HG03066 (cell line): ENCODE measurements around the gene ELOVL1.
"Not testable (repeated sequence)": the region's sequence is repeated elsewhere in the genome, so short reads cannot be mapped to it uniquely, and the experiment has no call there.

Source experiments
- ATAC-seq: cut with Tn5 transposase; IDR thresholded peaks from one replicate; pipeline ENCODE4 v1.9.1; 2021; ENCODE audit warnings: low read depth; ENCODE audit not compliant: unreplicated experiment

Gene ELOVL1

DNA sequence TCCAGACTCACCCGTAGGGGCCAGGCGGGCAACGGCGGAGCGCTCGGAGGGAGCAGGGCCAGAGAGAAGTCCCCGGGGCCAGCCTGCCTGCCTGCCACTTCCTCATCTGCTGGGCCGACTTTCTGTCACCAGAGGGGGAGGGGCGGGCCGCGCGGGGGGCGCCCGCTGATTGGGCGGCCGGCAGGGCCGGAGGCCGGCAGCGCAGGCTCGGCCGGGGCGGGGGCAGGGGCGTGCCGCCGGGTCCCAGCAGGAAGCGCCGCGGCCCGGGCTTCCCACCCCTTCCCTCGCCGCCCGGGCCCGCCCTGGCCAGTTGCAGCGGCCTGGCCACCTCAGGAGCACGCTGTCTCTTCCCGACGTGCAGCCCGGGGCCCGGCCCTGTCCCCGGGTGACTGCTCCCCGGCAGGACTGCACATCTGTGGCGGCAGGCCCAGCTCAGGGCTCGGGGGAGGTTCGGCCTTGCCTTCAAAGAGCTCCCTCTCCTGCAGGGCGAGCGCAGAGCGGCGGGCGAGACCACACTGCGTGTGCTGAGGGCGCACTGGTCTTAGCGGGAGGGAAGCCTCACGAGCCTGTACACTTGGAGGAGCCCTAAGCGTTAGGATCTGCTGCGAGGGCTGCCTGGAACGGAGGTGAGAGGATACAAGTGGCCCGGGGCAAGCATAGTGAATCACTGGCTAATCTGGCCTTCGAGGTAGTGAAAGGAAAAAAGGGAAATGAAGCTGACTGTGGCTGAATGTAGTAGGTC is at the start of gene ELOVL1:
TSS of gene ELOVL1 (minus strand) at position 108 of the 742 bp plus-strand sequence. CDS start 2,402 bp downstream, outside the sequence.
- peak; percentile 66 for ATAC-seq

GRCh38 chr1:43415901-43416300 is 48.1 kb upstream of the ELOVL1 start:
- ATAC-seq: no peak

- no peak for ATAC-seq
These were observed 46.9 kb upstream of the ELOVL1 start for GRCh38 chr1:43414634-43415223.

DNA sequence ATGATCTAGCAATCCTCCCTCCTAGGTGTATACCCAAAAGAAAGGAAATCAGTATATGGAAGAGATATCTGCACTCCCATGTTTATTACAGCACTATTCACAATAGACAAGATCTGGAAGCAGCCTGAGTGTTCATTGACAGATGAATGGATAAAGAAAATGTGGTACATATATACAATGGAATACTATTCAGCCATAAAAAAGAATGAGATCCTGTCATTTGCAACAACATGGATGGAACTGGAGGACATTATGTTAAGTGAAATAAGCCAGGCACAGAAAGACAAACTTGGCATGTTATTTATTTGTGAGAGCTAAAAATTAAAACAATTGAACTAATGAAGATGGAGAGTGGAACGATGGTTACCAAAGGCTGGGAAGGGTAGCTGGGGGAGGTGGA is 45.6 kb upstream of the ELOVL1 start:
- ATAC-seq: not testable (repeated sequence)

GRCh38 chr1:43410571-43410970 is 42.8 kb upstream of the ELOVL1 start:
- no peak for ATAC-seq

GRCh38 chr1:43405876-43406234 is 38.0 kb upstream of the ELOVL1 start:
- no peak for ATAC-seq

- no peak for ATAC-seq
These were observed 37.5 kb upstream of the ELOVL1 start for GRCh38 chr1:43405219-43405875.

DNA sequence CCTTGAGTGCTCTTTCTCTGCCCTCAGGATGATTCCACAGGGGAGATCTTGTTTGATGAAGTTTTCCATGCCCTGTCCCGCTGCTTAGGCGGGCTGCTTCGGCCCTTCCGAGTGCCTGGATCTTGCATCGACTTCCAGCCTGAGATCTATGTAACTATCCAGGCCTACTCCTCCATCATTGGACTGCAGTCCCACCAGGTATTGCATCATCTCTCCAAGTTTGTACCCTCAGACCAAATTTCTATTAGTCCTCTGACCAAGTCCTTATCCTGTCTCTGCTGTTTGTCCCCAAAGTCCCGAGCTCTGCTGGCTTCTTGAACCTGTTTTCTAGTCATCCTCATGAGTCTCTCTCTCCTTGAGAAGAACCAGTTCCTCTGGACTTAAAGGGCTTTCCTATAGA is 36.5 kb upstream of the ELOVL1 start:
- ATAC-seq: no peak

DNA sequence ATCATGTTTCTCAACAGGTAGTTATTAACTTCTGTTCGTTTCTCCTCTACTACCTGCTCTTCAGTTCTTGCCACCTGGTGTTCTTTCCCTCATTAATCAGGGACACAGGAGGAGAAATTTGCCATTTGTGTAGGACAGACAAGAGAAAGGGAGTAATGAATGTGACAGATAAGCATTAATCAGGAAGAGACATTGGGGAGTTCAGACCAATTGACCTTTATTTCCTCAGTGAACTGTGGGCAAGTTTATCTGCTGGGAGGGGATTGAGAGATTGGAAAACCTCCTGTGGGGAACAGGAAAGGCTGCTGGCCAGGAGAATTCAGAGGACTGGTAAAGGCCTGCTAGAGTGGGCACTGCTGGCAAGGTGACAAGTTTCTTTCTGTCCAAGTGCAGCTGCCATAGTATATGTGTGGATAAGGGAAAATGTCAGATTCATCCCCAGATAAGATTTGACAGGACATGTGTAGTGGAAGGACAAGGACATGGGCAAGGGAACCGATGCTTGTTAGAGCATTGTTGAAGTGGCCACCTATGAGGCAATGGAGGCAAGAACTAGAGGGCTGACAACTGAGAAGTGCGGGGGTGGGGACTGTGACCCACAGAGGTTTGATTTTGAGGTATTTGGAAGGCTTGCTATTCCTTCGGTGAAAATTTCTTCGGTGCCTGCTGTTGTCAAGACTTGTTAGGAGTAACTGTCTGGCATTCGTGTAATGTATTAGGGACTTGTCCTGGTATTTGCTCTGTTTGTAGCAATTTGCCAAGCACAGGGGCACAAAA is 34.5 kb upstream of the ELOVL1 start:
- ATAC-seq: no peak

DNA sequence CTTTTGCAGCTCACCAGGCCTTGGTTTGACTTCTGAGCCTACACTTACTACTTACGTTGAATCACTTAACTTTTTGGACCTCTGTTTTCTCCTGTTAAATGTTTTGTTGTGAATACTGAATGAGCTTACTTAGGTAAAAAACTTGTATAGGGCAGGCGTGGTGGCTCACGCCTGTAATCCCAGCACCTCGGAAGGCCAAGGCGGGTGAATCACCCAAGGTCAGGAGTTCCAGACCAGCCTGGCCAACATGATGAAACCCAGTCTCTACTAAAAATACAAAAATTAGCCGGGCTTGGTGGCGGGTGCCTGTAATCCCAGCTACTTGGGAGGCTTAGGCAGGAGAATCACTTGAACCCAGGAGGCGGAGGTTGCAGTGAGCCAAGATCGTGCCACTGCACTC is 32.6 kb upstream of the ELOVL1 start:
- ATAC-seq: not testable (repeated sequence)

- no peak for ATAC-seq
These were observed 30.4 kb upstream of the ELOVL1 start for GRCh38 chr1:43398227-43398626.

GRCh38 chr1:43396059-43396458 is 28.2 kb upstream of the ELOVL1 start:
- no peak for ATAC-seq

DNA sequence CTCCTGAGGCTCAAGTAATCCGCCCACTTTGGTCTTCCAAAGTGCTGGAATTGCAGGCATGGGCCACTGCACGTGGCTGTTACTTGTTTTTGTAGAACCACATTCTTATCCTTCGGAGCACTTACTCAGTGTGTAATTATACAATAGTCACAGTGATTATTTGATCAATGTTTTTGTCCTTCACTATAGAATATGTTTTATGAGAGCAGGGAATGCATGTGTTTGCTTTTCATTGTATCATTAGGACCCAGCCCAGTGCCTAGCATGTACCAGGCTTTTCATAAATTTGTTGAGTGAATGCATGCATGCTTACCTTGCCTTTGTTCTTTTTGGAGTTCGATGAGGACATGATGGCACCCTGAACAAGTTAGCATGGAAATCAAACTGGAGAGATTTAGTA is 27.7 kb upstream of the ELOVL1 start:
- no peak for ATAC-seq

DNA sequence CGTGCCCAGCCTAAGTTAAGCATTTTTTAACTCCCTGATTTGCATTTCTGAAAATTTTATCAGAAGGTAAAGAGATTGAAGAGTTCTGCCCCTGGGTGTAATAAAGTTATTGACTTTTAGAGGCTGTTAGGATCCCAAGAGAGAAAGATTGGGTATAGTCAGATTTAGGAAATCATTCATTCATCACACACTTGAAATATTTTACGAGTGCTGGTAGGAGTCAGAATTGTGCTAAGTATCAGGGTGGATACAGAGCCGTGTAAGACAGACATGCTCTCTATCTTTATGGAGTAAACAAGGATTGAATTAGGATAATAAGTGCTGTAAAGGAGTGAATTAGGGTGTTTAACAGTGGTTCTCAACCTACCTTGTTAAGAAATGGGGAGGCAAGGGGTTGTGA is 24.9 kb upstream of the ELOVL1 start:
- no peak for ATAC-seq

GRCh38 chr1:43389326-43390313 is 21.8 kb upstream of the ELOVL1 start, which contains the start of the genes MED8 and SZT2:
Gene MED8, minus strand, starts transcription at chr1:43389800. Its CDS starts 36 bp downstream, at chr1:43389764.
Gene SZT2, plus strand, starts transcription at chr1:43389899. Its CDS starts 70 bp downstream, at chr1:43389969.
- peak; percentile 88 for ATAC-seq

GRCh38 chr1:43388613-43389012 is 20.8 kb upstream of the ELOVL1 start:
- no peak for ATAC-seq

- ATAC-seq: no peak
These were observed 20.3 kb upstream of the ELOVL1 start for GRCh38 chr1:43387976-43388599.

DNA sequence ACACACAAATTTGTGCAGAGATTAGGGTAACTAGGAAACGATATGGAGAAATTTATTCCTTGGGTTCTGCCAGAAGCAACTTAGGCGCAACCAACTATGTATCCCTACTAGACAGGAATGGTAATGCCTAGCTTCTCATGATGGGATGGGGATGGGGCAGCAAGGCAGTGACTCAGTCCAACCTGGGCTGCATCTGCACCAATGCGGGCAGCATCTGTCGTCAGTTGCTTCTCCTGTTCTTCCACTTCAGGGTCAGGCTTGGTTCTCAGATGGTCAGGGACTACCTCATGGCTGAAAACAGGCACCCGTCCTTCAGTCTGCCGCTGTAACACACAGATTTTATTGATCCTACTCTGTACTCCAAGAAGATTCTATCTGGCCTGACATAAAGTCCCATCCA is 18.9 kb upstream of the ELOVL1 start:
- no peak for ATAC-seq

- no peak for ATAC-seq
These were observed 15.6 kb upstream of the ELOVL1 start for GRCh38 chr1:43383449-43383848.
